Brain microvascular endothelial cell (primary cell): ENCODE data around the gene CDC42SE2.
A peak's percentile ranks its signal among the peaks of the same experiment; 100 is the strongest.

Experiments
- DNase-seq: peaks from one replicate; pipeline ENCODE4 v3.0.0-alpha.2; 2020
- H3K27ac ChIP-seq: fragments of 250-450 bp; sonication (Bioruptor Pico); 2 replicates; pipeline ENCODE4 v1.5.1; 2020; ENCODE audit warnings: mild to moderate bottlenecking, moderate library complexity
- H3K27me3 ChIP-seq: fragments of 250-450 bp; sonication (Bioruptor Pico); replicated peaks from 2 replicates; pipeline ENCODE4 v1.5.1; 2020; ENCODE audit warnings: mild to moderate bottlenecking
- H3K36me3 ChIP-seq: fragments of 250-450 bp; sonication (Bioruptor Pico); replicated peaks from 2 replicates; pipeline ENCODE4 v1.5.1; 2020; ENCODE audit warnings: mild to moderate bottlenecking
- H3K4me3 ChIP-seq: 2 replicates; pipeline ENCODE4 v1.5.1; 2011; ENCODE audit warnings: low read depth, mild to moderate bottlenecking, control low read depth, low read length, moderate library complexity
- in situ Hi-C: cut with HindIII; loops from 2 replicates; pipeline ENCODE4 v1.10.0; 2017; ENCODE audit warnings: low sequenced_read_pairs, low pct_ligation_motif_present
- TF ChIP-seq, protein P1 (sequence below): IDR thresholded peaks from 2 replicates; pipeline ENCODE4 v1.5.1; 2011; ENCODE audit warnings: low read depth, mild to moderate bottlenecking, moderate library complexity, low read length, control low read depth, inconsistent platforms; ENCODE audit errors: missing control alignments

The CDC42SE2 gene

DNA sequence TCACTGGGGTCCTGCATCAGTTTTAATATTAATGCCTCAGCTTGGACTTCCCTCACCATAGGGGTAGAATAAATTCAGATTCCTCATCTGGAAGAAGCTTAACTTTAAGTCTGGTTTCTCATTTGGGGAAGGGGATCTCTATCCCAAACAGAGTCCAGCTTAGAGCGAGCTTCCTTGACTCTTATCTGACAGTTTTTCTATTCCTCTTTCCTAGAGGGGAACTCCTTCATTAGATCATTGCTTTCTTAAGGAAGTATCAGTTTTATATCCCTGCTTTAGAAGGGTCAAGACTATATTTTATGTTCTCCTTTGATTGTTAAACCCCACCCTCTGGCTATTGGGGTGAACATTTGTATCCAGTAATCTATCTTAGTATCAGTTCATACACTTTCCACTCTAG lies 24.2 kb upstream of the CDC42SE2 start:
- H3K27me3 ChIP-seq, result no peaks in the 10 kb centered on the region
- H3K27ac ChIP-seq, result no peak overlapping the region
- TF ChIP-seq, protein P1, sequence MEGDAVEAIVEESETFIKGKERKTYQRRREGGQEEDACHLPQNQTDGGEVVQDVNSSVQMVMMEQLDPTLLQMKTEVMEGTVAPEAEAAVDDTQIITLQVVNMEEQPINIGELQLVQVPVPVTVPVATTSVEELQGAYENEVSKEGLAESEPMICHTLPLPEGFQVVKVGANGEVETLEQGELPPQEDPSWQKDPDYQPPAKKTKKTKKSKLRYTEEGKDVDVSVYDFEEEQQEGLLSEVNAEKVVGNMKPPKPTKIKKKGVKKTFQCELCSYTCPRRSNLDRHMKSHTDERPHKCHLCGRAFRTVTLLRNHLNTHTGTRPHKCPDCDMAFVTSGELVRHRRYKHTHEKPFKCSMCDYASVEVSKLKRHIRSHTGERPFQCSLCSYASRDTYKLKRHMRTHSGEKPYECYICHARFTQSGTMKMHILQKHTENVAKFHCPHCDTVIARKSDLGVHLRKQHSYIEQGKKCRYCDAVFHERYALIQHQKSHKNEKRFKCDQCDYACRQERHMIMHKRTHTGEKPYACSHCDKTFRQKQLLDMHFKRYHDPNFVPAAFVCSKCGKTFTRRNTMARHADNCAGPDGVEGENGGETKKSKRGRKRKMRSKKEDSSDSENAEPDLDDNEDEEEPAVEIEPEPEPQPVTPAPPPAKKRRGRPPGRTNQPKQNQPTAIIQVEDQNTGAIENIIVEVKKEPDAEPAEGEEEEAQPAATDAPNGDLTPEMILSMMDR, result no peak
- no peak overlapping the region for H3K4me3 ChIP-seq
- DNase-seq, result no peak
- in situ Hi-C loops, result no loop called here
- H3K36me3 ChIP-seq, result no peaks in the 10 kb centered on the region

DNA sequence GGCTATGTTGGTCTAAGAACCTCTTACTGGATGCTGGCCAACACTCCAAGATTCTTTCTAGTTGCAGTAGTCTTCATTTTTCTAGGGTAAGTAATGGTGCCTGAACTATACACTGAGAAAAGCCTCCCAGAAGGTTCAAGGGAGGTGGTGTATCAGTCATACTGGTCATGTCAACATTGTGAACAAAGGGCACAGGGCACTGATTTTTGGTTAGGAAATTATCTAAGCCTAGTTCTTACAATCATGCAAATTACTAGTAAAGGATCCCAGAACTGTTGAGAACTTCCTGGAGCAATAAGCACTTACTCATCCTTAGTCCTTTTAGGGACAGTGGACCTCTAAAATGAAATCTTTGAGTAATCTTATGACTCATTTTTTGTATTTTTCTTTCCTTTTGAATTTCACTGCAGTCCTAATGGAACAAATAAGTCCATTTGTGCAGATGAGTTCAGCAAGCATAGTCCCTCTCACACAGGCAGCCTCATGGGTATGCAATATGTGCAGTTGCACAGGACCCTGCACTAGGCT lies 21.1 kb upstream of the CDC42SE2 start:
- Histone ChIP-seq H3K27me3 (no peaks in the 10 kb centered on the region), H3K4me3 (no peak overlapping the region), H3K27ac (peak overlapping the region; percentile 25), H3K36me3 (no peaks in the 10 kb centered on the region)
- DNase-seq, result peak; percentile 89
- in situ Hi-C loops, result no loop called here
- TF ChIP-seq, protein P1, result no peak

DNA sequence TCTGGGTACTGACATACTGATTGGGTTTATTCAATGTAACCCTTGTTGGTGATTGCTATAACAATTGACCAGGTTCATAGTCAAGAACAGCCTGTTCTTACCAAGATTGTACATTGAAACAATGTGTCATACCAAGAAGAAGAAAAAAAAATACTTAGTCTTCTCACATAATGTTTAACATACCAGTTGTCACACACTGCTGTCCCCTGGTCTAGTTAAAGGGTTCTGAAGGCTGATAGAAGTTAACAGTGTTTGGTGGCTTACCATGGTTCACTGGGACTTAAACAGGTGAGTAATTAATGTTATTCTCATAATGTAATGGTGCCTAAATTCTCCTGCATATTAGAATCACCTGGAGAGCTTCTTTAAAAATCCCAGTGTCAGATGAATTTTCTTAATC lies 18.5 kb upstream of the CDC42SE2 start:
- H3K27ac ChIP-seq, result no peak overlapping the region
- DNase-seq, result no peak
- in situ Hi-C loops, result no loop called here
- no peaks in the 10 kb centered on the region for H3K36me3 ChIP-seq
- TF ChIP-seq, protein P1, result no peak
- no peak overlapping the region for H3K4me3 ChIP-seq
- H3K27me3 ChIP-seq, result no peaks in the 10 kb centered on the region

DNA sequence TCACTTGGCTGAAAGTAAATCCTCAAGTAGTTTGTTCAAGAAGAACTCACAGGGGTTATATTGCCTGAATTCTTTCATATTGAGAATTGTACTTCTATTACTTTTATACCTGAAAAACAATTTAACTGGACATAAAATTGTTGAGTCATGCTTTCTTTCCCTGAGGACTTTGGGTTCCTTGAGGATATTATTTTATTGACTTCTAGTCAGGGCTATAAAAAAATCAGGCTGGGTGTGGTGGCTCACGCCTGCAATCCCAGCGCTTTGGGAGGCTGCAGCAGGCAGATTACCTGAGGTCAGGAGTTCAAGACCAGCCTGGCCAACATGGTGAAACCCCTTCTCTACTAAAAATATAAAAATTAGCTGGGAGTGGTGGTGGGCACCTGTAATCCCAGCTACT lies 17.9 kb upstream of the CDC42SE2 start:
- TF ChIP-seq, protein P1, result no peak
- DNase-seq, result no peak
- Histone ChIP-seq H3K36me3 (no peaks in the 10 kb centered on the region), H3K27ac (no peak overlapping the region), H3K27me3 (no peaks in the 10 kb centered on the region), H3K4me3 (no peak overlapping the region)
- in situ Hi-C loops, result no loop called here

DNA sequence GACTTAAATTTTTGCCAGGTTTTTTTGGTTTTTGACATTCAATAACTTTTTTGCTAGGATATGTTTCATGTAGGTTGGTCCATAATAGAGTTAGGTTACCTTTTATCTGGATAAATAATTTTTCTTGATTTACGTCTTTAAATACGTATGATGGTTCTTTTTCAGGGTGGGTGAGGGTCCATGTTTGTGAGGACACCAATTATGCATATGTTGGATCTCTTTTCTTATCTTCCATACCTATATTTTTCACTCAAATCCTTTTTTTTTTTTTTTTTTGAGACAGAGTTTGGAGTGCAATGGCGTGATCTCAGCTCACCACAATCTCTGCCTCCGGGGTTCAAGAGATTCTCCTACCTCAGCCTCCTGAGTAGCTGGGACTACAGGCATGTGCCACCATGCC lies 17.3 kb upstream of the CDC42SE2 start:
- H3K4me3 ChIP-seq, result no peak overlapping the region
- H3K36me3 ChIP-seq, result no peaks in the 10 kb centered on the region
- no peaks in the 10 kb centered on the region for H3K27me3 ChIP-seq
- no peak for DNase-seq
- H3K27ac ChIP-seq, result no peak overlapping the region
- TF ChIP-seq, protein P1, result no peak
- in situ Hi-C loops, result no loop called here

DNA sequence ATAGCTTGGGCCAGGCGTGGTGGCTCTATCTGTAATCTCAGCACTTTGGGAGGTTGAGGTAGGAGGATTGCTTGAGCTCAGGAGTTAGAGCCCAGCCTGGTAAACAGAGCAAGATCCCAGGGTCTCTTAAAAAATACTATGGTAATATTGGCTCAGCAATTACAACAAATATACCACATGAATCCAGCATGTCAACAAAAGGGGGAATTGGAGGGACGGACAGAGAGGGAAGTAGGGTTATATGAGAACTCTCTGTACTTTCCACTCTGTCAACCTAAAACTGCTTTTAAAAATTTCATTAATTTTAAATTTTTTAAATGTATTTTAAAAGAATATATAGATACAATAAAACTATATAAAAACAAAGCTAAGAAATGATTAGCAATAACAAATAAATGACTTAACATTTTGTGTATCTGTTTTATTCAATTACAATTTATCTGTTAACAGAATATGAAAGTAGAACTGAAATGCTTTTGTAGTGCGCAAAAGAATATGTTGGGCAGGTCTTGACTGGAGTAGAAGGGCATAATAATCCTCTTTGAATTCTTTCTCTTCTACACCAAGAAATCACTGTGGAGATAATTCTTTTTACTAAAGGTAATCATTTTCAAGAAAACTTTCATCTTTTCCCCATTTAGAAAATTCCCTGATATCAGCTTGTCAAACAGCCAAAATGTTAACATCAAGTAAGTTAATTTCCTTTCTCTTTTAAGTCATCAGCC lies 12.9 kb upstream of the CDC42SE2 start:
- TF ChIP-seq, protein P1, result no peak
- in situ Hi-C loops, result no loop called here
- Histone ChIP-seq H3K27me3 (no peaks in the 10 kb centered on the region), H3K27ac (no peak overlapping the region), H3K36me3 (no peaks in the 10 kb centered on the region), H3K4me3 (no peak overlapping the region)
- no peak for DNase-seq
